ENCODE results near the gene AHCYL2.
"Not testable (repeated sequence)": the region's sequence is repeated elsewhere in the genome, so short reads cannot be mapped to it uniquely, and the experiment has no call there.

Gene AHCYL2

DNA sequence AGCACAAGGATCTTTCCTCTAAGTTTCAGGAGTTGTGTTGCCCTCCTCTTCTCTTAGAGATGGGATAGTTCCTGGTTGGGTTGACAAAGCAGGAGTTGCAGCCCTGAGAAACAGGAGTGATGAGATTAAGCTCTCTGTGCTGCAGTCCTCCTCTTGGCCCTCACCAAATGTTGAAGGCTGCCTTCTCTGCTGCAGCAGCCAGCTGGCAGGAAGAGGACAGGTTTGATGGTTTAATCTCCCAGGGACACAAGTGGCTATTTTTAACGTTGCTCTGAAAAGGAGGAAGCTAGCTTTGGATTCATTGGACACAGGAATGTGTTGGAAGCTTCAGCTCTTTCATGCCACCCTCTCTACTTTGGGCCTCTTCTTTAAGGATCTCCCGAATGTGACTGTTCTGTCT, 218.8 kb downstream of the AHCYL2 start:
- Histone ChIP-seq H3K4me3 (ENCODE audit: low read depth, low read length) (no peak overlapping the region), H3K9me3 (ENCODE audit: control insufficient read depth, insufficient read depth, low read depth, low read length) (peaks cover 8% of the 10 kb centered on the region), H3K27me3 (ENCODE audit: control insufficient read depth, insufficient read depth, low read length) (no peaks in the 10 kb centered on the region), H3K9ac (ENCODE audit: low read length) (no peak overlapping the region), H3K27ac (ENCODE audit: low read depth, low read length) (no peak overlapping the region), H3K4me1 (ENCODE audit: control insufficient read depth, insufficient read depth, low read length) (no peaks in the 10 kb centered on the region), H3K36me3 (ENCODE audit: control insufficient read depth, insufficient read depth, low read length) (peaks cover 27% of the 10 kb centered on the region)

GRCh38 chr7:129444776-129445175, 219.9 kb downstream of the AHCYL2 start:
- not testable (repeated sequence) for H3K4me3 ChIP-seq (ENCODE audit: low read depth, low read length); H3K27me3 ChIP-seq (ENCODE audit: control insufficient read depth, insufficient read depth, low read length); H3K9ac ChIP-seq (ENCODE audit: low read length); H3K27ac ChIP-seq (ENCODE audit: low read depth, low read length); H3K4me1 ChIP-seq (ENCODE audit: control insufficient read depth, insufficient read depth, low read length)
- peaks cover 33% of the 10 kb centered on the region for H3K36me3 ChIP-seq (ENCODE audit: control insufficient read depth, insufficient read depth, low read length)
- H3K9me3 ChIP-seq (ENCODE audit: control insufficient read depth, insufficient read depth, low read depth, low read length): peaks cover 15% of the 10 kb centered on the region

- not testable (repeated sequence) for H3K4me1 ChIP-seq (ENCODE audit: control insufficient read depth, insufficient read depth, low read length); H3K27ac ChIP-seq (ENCODE audit: low read depth, low read length); H3K9ac ChIP-seq (ENCODE audit: low read length); H3K4me3 ChIP-seq (ENCODE audit: low read depth, low read length); H3K27me3 ChIP-seq (ENCODE audit: control insufficient read depth, insufficient read depth, low read length)
- Histone ChIP-seq H3K36me3 (ENCODE audit: control insufficient read depth, insufficient read depth, low read length) (peaks cover 40% of the 10 kb centered on the region), H3K9me3 (ENCODE audit: control insufficient read depth, insufficient read depth, low read depth, low read length) (peaks cover 15% of the 10 kb centered on the region)
These were observed 222.1 kb downstream of the AHCYL2 start for GRCh38 chr7:129446925-129447324.

DNA sequence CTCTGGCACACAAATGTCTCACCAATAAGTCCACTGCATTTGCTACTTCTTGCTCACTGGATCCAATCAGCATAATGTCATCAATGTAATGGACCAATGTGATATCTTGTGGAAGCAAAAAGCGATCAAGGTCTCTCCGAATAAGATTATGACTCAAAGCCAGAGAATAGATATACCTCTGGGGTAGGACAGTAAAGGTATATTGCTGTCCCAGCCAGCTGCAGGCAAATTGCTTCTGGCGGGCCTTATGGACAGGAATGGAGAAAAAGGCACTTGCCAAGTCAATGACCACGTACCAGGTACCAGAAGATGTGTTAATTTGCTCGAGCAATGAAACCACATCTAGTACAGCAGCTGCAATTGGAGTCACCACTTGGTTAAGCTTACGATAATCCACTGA, 222.6 kb downstream of the AHCYL2 start:
- H3K4me3 ChIP-seq (ENCODE audit: low read depth, low read length); H3K9ac ChIP-seq (ENCODE audit: low read length); H3K27ac ChIP-seq (ENCODE audit: low read depth, low read length); H3K27me3 ChIP-seq (ENCODE audit: control insufficient read depth, insufficient read depth, low read length); H3K4me1 ChIP-seq (ENCODE audit: control insufficient read depth, insufficient read depth, low read length): not testable (repeated sequence)
- Histone ChIP-seq H3K9me3 (ENCODE audit: control insufficient read depth, insufficient read depth, low read depth, low read length) (peaks cover 15% of the 10 kb centered on the region), H3K36me3 (ENCODE audit: control insufficient read depth, insufficient read depth, low read length) (peaks cover 42% of the 10 kb centered on the region)

DNA sequence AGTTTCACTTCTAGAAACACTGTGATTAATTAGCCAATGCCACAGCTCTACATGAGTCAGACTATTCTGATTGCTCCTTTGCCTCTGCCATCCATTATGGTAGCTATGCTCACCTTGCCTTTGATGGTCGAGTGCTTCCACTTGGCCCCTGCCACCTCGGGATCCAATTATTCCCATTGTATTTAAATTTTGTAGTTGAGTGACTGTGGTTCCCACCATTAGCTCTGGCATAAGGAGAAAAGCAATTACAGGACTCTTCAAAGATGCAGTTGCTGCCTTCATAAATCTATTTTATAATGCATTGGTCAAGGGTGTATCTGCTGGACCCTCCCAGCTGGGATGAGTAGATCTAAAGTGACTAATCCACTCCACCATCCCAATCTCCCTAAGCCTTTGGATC, 223.8 kb downstream of the AHCYL2 start:
- not testable (repeated sequence) for H3K27ac ChIP-seq (ENCODE audit: low read depth, low read length)

GRCh38 chr7:129450295-129450694, 225.5 kb downstream of the AHCYL2 start:
- H3K36me3 ChIP-seq (ENCODE audit: control insufficient read depth, insufficient read depth, low read length): peaks cover 44% of the 10 kb centered on the region
- H3K27ac ChIP-seq (ENCODE audit: low read depth, low read length): no peak overlapping the region
- H3K27me3 ChIP-seq (ENCODE audit: control insufficient read depth, insufficient read depth, low read length): no peaks in the 10 kb centered on the region
- H3K9ac ChIP-seq (ENCODE audit: low read length): no peak overlapping the region
- peaks cover 15% of the 10 kb centered on the region for H3K9me3 ChIP-seq (ENCODE audit: control insufficient read depth, insufficient read depth, low read depth, low read length)
- H3K4me3 ChIP-seq (ENCODE audit: low read depth, low read length): no peak overlapping the region
- peaks cover 20% of the 10 kb centered on the region; the same call in 1 of the 2 replicates for H3K4me1 ChIP-seq (ENCODE audit: control insufficient read depth, insufficient read depth, low read length)

More for the DNA sequence above, 223.8 kb downstream of the AHCYL2 start:
- Histone ChIP-seq H3K9me3 (ENCODE audit: control insufficient read depth, insufficient read depth, low read depth, low read length) (peaks cover 15% of the 10 kb centered on the region), H3K36me3 (ENCODE audit: control insufficient read depth, insufficient read depth, low read length) (peaks cover 45% of the 10 kb centered on the region)
- not testable (repeated sequence) for H3K9ac ChIP-seq (ENCODE audit: low read length); H3K4me1 ChIP-seq (ENCODE audit: control insufficient read depth, insufficient read depth, low read length); H3K4me3 ChIP-seq (ENCODE audit: low read depth, low read length); H3K27me3 ChIP-seq (ENCODE audit: control insufficient read depth, insufficient read depth, low read length)

DNA sequence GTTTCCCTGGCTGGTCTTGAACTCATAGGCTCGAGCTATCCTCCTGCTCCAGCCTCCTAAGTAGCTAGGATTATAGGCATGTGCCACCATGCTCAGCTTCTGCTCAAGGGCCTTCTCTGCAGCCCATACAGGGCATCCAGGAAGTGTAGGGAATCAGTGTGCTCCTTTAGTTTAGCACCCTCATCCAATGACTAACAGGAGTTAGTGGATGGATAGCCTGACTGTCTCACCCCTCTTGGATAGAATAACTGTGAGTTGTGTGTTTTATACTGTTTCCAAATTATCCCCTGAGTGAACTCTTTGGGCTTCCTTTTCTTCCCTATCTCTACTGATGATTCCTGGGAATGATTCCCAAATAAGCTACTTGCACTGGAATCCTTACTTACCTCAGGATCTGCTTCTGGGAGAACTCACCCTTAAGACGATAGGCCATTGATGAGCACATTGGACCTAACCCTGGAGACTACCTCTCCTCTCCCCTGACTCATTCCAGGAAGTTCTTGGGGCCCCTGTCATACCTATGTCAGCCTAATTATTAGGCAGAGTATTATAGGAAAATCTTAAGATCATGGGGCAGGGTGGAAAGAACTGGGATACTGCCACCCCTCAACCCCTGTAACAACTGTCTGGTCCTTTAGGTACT, 227.9 kb downstream of the AHCYL2 start:
- Histone ChIP-seq H3K9ac (ENCODE audit: low read length) (no peak overlapping the region), H3K27ac (ENCODE audit: low read depth, low read length) (no peak overlapping the region), H3K4me3 (ENCODE audit: low read depth, low read length) (no peak overlapping the region), H3K27me3 (ENCODE audit: control insufficient read depth, insufficient read depth, low read length) (no peaks in the 10 kb centered on the region), H3K4me1 (ENCODE audit: control insufficient read depth, insufficient read depth, low read length) (peaks cover 21% of the 10 kb centered on the region; the same call in 1 of the 2 replicates), H3K36me3 (ENCODE audit: control insufficient read depth, insufficient read depth, low read length) (peaks cover 42% of the 10 kb centered on the region), H3K9me3 (ENCODE audit: control insufficient read depth, insufficient read depth, low read depth, low read length) (peaks cover 15% of the 10 kb centered on the region)

DNA sequence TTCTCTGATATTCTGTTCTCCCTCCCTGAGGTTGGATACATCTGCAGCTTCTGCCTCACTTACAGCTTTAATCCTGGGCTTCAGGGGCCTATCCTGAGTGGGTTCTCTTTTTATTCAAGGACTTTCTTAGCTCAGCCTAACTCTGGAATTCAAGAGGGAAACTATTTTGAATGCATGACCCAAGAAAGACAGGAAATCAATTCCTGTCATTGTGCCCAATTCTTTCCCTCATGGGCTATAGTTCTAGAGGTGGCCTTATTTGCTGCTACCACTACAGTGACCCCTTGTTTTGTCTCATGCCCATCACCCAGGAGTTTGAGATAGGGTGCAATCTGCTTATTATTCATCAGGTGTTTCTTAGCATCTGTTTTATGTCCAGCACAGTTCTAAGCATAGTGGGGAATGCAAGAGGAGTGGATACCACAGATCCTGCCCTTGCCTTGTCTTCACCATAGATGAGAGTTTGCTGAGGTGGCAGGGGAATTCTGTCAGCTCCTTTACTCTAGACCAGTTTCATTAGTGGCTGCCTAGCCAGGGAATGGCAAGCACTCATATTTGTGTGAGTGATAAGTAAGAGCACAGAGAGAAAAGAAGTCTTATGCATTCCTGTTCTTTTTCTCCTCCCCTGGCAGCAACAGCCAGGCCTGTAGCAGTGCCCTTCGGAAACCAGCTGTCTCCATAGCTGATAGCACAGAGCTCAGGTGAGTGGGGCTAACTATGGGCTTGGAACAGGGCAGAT, 228.8 kb downstream of the AHCYL2 start:
- no peak overlapping the region for H3K4me3 ChIP-seq (ENCODE audit: low read depth, low read length)
- no peak overlapping the region for H3K9ac ChIP-seq (ENCODE audit: low read length)
- H3K27ac ChIP-seq (ENCODE audit: low read depth, low read length): no peak overlapping the region; the same call in 1 of the 2 replicates
- no peaks in the 10 kb centered on the region for H3K27me3 ChIP-seq (ENCODE audit: control insufficient read depth, insufficient read depth, low read length)
- peaks cover 7% of the 10 kb centered on the region; the same call in 1 of the 2 replicates for H3K9me3 ChIP-seq (ENCODE audit: control insufficient read depth, insufficient read depth, low read depth, low read length)
- H3K36me3 ChIP-seq (ENCODE audit: control insufficient read depth, insufficient read depth, low read length): peaks cover 51% of the 10 kb centered on the region
- H3K4me1 ChIP-seq (ENCODE audit: control insufficient read depth, insufficient read depth, low read length): peaks cover 21% of the 10 kb centered on the region; the same call in 1 of the 2 replicates

- H3K9ac ChIP-seq (ENCODE audit: low read length): no peak overlapping the region
- no peak overlapping the region for H3K4me3 ChIP-seq (ENCODE audit: low read depth, low read length)
- peaks cover 52% of the 10 kb centered on the region for H3K36me3 ChIP-seq (ENCODE audit: control insufficient read depth, insufficient read depth, low read length)
- H3K27ac ChIP-seq (ENCODE audit: low read depth, low read length): no peak overlapping the region; the same call in 1 of the 2 replicates
- H3K27me3 ChIP-seq (ENCODE audit: control insufficient read depth, insufficient read depth, low read length): no peaks in the 10 kb centered on the region
- peaks cover 2% of the 10 kb centered on the region; the same call in 1 of the 2 replicates for H3K9me3 ChIP-seq (ENCODE audit: control insufficient read depth, insufficient read depth, low read depth, low read length)
- peaks cover 21% of the 10 kb centered on the region; the same call in 1 of the 2 replicates for H3K4me1 ChIP-seq (ENCODE audit: control insufficient read depth, insufficient read depth, low read length)
These were observed 229.4 kb downstream of the AHCYL2 start for GRCh38 chr7:129454249-129454551.

- Histone ChIP-seq H3K9ac (ENCODE audit: low read length) (no peak overlapping the region), H3K27ac (ENCODE audit: low read depth, low read length) (no peak overlapping the region), H3K36me3 (ENCODE audit: control insufficient read depth, insufficient read depth, low read length) (peaks cover 65% of the 10 kb centered on the region)
These were observed 231.6 kb downstream of the AHCYL2 start for GRCh38 chr7:129456421-129456820.

GRCh38 chr7:129457101-129457500, 232.3 kb downstream of the AHCYL2 start:
- H3K36me3 ChIP-seq (ENCODE audit: control insufficient read depth, insufficient read depth, low read length): peaks cover 68% of the 10 kb centered on the region
- H3K9me3 ChIP-seq (ENCODE audit: control insufficient read depth, insufficient read depth, low read depth, low read length): no peaks in the 10 kb centered on the region
- peaks cover 21% of the 10 kb centered on the region; the same call in 1 of the 2 replicates for H3K4me1 ChIP-seq (ENCODE audit: control insufficient read depth, insufficient read depth, low read length)
- H3K27me3 ChIP-seq (ENCODE audit: control insufficient read depth, insufficient read depth, low read length): no peaks in the 10 kb centered on the region
- H3K9ac ChIP-seq (ENCODE audit: low read length): no peak overlapping the region
- no peak overlapping the region for H3K4me3 ChIP-seq (ENCODE audit: low read depth, low read length)
- H3K27ac ChIP-seq (ENCODE audit: low read depth, low read length): no peak overlapping the region

More at GRCh38 chr7:129456421-129456820, 231.6 kb downstream of the AHCYL2 start:
- Histone ChIP-seq H3K4me1 (ENCODE audit: control insufficient read depth, insufficient read depth, low read length) (peaks cover 21% of the 10 kb centered on the region; the same call in 1 of the 2 replicates), H3K27me3 (ENCODE audit: control insufficient read depth, insufficient read depth, low read length) (no peaks in the 10 kb centered on the region), H3K9me3 (ENCODE audit: control insufficient read depth, insufficient read depth, low read depth, low read length) (no peaks in the 10 kb centered on the region), H3K4me3 (ENCODE audit: low read depth, low read length) (no peak overlapping the region)

Data from HUES6 (cell line).